HG03520 (cell line): Measurements from ENCODE around the gene NOL6.
"Not testable (repeated sequence)": the region's sequence is repeated elsewhere in the genome, so short reads cannot be mapped to it uniquely, and the experiment has no call there.

Source experiments
- ATAC-seq: cut with Tn5 transposase; IDR thresholded peaks from one replicate; pipeline ENCODE4 v1.9.1; 2021; ENCODE audit warnings: mild to moderate bottlenecking, moderate library complexity; ENCODE audit not compliant: unreplicated experiment

Gene NOL6

DNA sequence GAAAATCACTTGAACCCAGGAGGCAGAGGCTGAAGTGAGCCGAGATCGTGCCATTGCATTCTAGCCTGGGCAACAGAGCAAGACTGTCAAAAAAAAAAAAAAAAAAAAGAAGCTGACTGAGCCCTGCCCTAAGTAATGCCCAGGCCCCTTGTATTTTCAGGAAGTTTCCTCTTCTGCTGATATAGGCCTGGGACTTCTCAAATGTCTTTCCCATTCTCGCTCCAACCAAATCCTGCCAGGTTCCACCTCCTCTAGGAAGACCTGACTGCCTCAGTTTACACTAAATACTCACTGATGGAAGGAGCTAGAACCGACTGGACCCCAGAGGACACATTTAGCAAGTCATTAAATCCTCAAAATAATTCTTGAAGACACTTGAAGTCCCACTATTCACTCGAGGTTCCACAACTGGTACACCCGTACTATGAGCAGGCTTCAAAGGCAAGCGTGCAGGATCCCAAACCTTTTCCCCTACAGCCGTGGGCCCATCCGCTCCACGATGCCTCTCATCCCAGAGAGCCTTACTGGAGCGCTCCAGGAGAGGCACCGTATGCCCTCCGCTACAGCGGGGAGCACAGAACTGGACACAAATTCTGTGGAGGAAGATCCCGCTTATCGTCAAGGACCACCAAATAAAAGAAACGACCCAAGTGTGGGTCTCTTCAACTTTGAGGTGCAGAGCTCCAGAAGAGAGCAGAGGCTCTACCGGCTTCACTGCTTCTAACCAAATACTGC, 676 bp downstream of the NOL6 start:
- peak; percentile 2 for ATAC-seq

DNA sequence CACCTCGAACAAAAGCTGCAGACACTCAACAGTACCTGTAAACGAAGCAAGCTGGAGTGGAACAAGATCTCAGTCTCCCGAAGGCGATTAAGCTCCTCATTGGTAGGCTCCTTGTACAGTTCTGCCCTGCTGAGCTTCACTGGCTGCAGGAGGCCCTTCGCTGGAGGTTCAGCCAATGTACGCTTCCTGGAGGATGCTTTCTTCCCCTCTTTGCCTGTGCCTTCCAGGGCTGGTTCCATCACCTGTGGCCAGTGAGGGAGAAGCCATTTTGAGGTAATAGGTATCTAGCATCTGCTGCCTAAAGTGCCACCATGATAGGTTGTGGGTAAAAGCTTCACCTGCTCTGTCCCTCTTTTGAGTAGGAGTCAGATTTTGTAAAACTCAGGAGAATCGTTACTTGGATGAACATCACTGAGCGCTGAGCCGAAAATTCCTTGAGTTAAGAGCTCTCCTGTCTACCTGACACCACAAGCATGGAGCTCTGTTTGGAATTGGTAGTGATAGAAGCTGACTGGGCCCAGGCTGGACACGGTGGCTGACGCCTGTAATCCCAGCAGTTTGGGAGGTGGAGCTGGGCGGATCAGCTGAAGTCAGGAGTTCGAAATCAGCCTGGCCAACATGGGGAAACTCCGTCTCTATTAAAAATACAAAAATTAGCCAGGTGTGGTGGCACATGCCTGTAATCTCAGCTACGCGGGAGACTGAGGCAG, 1.4 kb downstream of the NOL6 start:
- no peak for ATAC-seq

DNA sequence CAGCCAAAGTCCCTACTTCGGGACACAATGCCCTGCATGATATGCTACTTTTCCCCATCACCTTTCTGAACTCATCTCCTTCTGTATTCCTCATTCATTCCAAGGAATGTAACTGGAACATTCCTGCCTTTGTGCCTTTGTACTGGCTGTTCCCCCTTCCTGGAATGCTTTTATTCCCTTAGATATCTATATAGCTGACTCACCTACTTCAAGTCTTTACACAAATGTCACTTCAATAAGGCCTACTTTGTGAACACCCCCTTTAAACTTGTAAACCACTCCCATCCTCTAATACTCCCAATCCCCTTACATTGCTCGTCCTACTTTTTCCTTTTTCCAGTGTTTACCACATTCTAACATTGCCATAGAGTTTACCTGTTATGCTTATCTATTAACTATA, 2.4 kb downstream of the NOL6 start:
- ATAC-seq = no peak

- ATAC-seq = no peak
Measured at GRCh38 chr9:33469891-33470290, 3.8 kb downstream of the NOL6 start.

- no peak for ATAC-seq
Measured at GRCh38 chr9:33468797-33469621, 4.7 kb downstream of the NOL6 start.

GRCh38 chr9:33468215-33468730, 5.5 kb downstream of the NOL6 start:
- ATAC-seq = no peak

GRCh38 chr9:33467526-33467925, 6.2 kb downstream of the NOL6 start:
- ATAC-seq = no peak

DNA sequence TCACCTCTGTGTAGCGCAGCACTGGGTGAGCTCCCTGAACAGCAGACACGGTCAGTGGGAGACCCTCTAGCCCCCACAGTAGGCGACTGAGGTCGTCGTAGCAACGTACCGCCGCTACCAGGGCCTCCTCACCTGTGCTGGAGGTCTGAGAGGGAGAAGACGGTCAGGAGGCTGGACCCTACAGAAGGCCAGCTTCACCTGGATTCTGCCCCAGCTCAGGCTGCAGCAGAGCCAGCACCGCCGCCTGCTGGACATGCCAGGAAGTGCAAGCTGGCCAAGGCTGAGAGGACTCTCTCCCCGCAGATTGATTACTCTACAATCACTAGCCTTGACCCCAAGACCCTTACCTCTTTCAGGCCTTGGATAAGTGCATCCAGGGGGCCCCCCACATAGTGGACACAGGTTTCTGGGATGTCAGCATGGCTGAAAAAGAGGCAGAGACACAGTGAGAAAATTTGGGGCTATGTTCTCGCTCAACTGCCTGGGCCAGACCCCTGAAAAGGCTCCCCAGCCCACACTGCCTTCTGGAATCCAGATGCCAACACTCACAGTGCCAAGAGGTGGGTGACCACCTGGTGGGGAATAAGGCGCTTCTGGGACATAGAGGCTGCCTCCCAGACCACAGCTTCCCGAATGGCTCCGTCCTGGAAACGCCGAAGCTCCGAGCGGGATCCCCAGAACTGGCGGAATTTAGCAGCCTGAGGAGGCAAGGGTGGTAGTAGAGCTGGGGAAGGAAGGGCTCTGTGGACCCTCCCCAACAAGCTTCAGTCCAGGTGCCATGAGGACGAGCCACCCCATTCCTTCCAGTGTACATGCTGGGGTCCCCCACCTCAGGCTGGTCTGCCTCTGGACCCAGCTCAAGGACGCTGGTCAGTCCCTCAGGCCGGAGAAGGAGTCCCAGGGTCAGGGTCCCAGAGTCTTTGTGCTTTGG, 6.9 kb downstream of the NOL6 start:
- ATAC-seq = no peak

DNA sequence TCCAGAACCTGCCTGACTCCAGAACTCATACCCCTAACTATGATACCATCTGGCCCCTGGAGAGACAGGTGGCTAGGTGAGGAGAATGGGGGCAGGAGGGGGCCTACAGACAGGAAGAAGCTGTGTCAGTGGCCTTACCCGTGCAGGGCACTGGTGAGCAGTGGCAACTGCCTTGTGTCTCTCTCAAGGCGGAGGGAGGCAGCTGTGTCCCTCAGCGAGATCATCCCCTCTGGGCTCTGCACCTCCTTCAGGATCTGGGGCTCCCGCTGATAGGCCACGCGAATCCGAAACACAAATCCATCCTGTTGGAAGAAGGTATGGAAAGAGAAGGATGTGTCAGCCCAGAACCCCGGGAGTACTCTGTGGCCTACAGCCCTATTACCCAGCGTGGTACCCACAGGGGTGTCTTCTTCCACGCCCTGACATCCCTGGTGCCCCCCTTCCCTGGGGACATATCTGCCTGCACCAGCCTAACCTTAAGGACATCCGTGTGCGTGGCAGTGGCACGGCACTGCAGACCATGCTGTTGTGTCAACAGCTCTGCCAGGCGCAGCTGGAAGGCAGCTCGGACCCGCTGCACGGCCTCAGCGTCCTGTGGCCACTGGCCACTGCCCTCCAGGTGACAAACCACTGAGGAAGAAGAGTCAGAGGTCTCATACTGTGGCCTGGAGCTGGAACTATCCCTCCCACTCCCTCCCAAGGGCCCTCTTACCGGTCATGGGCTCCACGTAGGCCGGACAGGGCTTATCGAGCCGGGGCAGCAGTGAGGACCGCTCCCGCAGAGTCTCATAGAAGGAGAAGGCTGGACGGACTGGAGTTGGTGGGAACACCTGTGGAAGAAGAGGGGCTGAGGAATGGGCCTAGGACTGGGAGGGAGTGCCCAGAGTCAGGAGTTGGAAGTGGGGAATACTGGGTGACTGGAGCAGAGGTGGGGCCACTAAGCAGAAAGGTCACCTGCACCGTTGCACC, 7.8 kb downstream of the NOL6 start:
- no peak for ATAC-seq

DNA sequence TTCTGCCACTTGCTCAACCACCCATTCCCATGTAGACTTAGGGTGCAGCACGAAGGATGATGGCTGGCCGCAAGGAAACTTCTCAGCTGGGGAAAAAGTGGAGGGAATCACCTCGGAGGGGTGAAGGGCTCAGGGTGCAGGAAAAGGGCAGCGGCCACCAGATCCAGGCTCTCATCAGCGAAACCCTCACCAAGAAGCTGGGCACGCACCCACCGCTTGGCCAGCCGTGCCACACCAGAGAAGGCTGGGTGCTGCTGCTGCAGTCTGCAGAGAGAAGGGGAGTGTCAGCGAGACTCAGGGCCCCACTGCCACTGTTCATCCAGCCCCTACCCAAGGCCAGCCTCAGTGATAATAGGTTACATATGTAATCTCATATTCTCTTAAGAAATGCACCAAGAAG, 8.6 kb downstream of the NOL6 start:
- ATAC-seq = no peak

DNA sequence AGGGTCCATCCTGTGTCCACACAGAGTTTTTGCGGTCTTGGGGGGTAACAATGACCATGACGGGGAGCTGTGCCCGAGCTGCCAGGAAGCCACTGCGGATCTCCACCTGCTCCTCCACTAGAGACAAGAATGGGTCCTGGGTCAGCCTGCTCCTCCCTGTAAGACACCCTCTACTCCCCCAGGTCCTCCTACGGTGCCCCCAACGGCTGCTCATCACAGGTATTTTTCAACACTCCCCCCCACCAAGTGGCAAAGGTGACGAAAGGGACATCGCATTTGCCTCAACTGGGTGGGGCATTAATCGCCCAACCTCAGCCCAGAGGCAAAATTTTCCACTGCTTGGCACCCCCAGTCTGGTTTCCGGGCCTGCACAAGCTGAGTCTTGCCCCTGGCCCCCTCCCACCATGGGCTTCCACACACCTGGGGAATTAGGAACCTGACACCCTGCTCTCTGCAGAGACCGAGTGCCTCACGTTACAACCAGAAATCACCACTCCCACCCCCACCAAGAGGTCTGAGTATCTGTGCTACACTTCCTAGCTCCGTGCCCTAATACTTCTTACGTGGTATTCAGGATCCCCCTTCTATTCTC, 9.6 kb downstream of the NOL6 start:
- ATAC-seq = no peak

DNA sequence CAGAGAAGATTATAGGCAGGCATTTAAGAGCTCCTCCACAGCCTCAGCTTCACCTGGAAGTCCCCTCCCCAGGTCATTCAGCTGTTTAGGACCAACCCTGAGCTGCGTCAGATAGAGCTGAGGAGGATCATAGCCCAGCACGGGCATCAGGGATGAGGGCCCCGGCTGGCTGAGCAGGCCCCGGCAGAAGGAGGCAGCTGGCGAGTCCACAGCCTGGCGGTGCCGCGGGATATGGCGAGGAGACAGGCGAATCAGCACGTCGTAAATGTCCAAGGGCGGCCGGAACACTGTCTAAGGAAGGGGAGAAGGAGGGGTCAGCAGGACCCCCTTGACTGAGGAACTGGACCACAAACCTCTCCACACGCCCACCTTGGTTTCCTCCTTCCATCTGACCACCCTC, 10.6 kb downstream of the NOL6 start:
- ATAC-seq = no peak

DNA sequence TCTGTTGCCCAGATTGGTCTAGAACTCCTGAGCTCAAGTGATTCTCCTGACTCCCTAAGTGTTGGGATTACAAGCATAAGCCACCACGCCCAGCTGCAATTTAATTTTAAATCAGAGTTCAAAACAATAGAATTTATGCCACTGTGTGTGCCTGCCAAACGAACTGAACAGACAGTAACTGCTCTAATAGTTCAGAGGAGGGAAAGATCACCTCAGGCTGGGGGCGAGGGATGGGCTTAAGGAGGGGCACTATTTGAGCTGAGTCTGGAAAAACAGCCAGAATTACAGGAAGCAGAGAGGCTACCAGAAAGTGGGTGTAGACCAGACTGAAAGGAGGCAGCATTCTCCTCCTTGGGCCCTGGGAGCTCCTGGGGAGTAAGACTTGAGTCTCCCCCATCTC, 12.2 kb downstream of the NOL6 start:
- ATAC-seq = no peak

DNA sequence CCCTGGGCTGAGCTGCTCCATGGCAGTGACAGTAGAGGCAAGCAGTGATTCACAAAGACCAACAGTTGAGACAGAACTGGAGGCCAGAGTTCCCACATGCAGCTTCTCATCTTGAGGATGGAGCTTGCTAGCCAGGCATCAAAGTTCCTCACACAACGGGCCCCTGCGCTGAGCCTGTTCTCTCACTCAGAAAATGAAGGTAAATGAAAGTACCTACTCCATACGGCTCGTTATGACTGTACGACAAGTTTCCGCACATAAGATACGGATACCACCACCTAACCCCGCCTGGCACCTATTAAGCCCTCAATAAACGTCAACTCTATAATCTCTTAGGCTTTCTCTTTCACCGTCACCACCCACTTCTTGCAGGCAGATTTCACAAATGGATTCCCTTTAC, 12.9 kb downstream of the NOL6 start:
- no peak for ATAC-seq

DNA sequence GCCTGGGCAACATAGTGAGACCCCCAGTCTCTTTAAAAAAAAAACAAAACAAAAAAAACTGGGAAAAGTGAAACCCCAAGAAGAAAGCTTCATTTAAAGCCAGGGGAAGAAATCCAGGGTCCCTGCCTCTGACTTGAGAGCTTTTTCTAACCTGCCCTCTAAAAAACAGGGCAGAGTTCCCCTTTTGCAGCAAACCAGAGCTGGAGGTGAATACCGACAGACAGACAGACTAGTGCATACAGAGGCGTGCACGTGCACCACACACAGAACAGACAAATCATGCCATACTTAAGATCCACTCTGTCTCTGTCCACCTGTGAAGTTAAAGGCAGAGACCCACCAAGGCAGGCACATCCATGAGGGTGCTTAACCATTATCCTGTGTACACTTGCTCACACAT, 14.6 kb downstream of the NOL6 start:
- no peak for ATAC-seq

- no peak for ATAC-seq
Measured at GRCh38 chr9:33458444-33458843, 15.3 kb downstream of the NOL6 start.

DNA sequence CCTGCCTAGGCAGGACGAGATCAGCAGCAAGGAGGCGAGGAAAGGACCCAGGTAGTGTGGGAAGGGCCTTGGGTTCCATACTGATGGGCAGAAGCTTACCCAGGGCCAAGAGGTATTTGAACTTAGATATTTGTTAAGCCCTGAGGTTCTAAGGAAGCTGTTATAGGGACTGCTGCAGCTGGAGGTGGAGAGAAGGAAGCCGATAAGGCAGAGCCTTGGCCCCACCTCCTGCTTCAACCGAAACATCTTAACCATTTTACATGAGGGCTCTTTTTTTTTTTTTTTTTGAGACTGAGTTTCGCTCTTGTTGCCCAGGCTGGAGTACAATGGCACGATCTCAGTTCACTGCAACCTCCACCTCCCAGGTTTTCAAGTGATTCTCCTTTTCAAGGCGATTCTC, 17.8 kb downstream of the NOL6 start:
- no peak for ATAC-seq

DNA sequence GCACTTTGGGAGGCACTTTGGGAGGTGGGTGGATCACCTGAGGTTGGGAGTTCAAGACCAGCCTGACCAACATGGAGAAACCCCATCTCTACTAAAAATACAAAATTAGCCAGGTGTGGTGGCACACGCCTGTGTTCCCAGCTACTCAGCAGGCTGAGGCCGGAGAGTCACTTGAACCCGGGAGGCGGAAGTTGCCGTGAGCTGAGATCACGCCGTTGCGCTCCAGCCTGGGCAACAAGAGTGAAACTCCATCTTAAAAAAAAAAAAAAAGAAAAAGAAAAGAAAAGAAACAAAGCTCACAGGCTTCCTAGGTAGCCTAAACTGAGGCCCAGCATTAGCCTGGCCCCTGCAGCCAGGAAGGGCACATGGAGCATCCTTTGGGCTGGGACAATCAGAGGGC, 18.3 kb downstream of the NOL6 start:
- ATAC-seq = not testable (repeated sequence)

GRCh38 chr9:33454661-33455026, 19.1 kb downstream of the NOL6 start:
- ATAC-seq = not testable (repeated sequence)
